SH-SY5Y (cell line): ENCODE data around the gene ZG16B.

Source experiments
- GATA2 ChIP-seq: IDR thresholded peaks from 2 replicates; pipeline ENCODE4 v1.6.1; 2011; ENCODE audit warnings: mild to moderate bottlenecking, low read depth, low read length
- GATA3 ChIP-seq: IDR thresholded peaks from 2 replicates; pipeline ENCODE4 v1.6.1; 2011; ENCODE audit warnings: low read depth, mild to moderate bottlenecking, low read length, moderate library complexity

DNA sequence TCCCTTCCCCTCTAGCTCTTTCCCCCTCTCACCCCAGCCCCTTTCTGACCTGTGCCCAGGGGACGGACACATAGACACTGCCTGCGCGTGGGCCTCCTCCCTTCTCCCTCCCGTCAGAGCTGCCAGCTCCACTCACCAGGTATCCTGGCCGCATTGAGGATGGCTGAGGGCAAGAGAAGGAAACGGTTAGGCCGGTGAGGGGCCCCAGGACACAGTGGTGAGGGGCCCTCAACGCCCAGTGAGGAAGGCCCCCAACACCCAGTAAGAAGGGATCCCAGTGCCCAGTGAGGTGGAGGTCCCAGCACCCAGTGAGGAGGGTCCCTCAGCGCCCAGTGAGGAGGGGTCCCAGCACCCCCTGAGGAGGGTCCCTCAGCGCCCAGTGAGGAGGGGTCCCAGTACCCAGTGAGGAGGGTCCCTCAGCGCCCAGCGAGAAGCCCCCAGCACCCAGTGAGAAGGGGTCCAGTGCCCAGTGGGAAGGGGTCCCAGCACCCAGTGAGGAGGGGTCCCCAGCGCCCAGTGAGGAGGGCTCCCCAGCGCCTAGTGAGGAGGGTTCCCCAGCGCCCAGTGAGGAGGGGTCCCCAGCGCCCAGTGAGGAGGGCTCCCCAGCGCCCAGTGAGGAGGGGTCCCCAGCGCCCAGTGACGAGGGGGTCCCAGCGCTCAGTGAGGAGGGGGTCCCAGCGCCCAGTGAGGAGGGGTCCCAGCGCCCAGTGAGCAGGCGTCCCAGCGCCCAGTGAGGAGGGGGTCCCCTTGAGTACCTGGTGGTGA, 26.8 kb downstream of the ZG16B start:
- TF ChIP-seq GATA2, result no peak
- no peak for TF ChIP-seq GATA3
